HEK293 (cell line): ENCODE measurements around the gene FSCN2.

Source experiments
- CTCF ChIP-seq: fragments of 450-650 bp; formaldehyde crosslinking; IDR thresholded peaks from 2 replicates; pipeline ENCODE4 v1.5.1; 2016; ENCODE audit warnings: missing biosample characterization, missing genetic modification characterization
- GLIS2 ChIP-seq: fragments of 450-650 bp; formaldehyde crosslinking; IDR thresholded peaks from 2 replicates; pipeline ENCODE4 v1.5.1; 2016; ENCODE audit warnings: missing biosample characterization, missing genetic modification characterization
- MYNN ChIP-seq: fragments of 450-650 bp; formaldehyde crosslinking; IDR thresholded peaks from 2 replicates; pipeline ENCODE4 v1.5.1; 2016; ENCODE audit warnings: missing biosample characterization, missing genetic modification characterization, borderline replicate concordance
- REST ChIP-seq: fragments of 450-650 bp; formaldehyde crosslinking; IDR thresholded peaks from 2 replicates; pipeline ENCODE4 v1.5.1; 2016; ENCODE audit warnings: missing biosample characterization, missing genetic modification characterization
- ZBTB1 ChIP-seq: fragments of 450-650 bp; formaldehyde crosslinking; IDR thresholded peaks from 2 replicates; pipeline ENCODE4 v1.5.1; 2016; ENCODE audit warnings: missing biosample characterization, missing genetic modification characterization
- ZFHX2 ChIP-seq: fragments of 450-650 bp; formaldehyde crosslinking; conservative IDR thresholded peaks from 2 replicates; pipeline ENCODE4 v1.5.1; 2016; ENCODE audit warnings: missing biosample characterization, missing genetic modification characterization
- ZNF121 ChIP-seq: fragments of 450-650 bp; formaldehyde crosslinking; IDR thresholded peaks from 2 replicates; pipeline ENCODE4 v1.5.1; 2016; ENCODE audit warnings: missing biosample characterization, missing genetic modification characterization
- ZNF175 ChIP-seq: fragments of 450-650 bp; formaldehyde crosslinking; IDR thresholded peaks from 2 replicates; pipeline ENCODE4 v1.5.1; 2016; ENCODE audit warnings: missing biosample characterization, missing genetic modification characterization
- ZNF292 ChIP-seq: fragments of 450-650 bp; formaldehyde crosslinking; IDR thresholded peaks from 2 replicates; pipeline ENCODE4 v1.5.1; 2016; ENCODE audit warnings: low read depth, missing biosample characterization, missing genetic modification characterization, borderline replicate concordance
- ZNF394 ChIP-seq: fragments of 450-650 bp; formaldehyde crosslinking; IDR thresholded peaks from 2 replicates; pipeline ENCODE4 v1.5.1; 2016; ENCODE audit warnings: missing biosample characterization, missing genetic modification characterization, mild to moderate bottlenecking, moderate library complexity, borderline replicate concordance
- ZNF76 ChIP-seq: fragments of 450-650 bp; formaldehyde crosslinking; IDR thresholded peaks from 2 replicates; pipeline ENCODE4; 2016; ENCODE audit warnings: low read depth, missing biosample characterization, missing genetic modification characterization, borderline replicate concordance
- TF ChIP-seq, protein P1 (sequence below): fragments of 450-650 bp; formaldehyde crosslinking; IDR thresholded peaks from 2 replicates; pipeline ENCODE4 v1.5.1; 2016; ENCODE audit warnings: missing biosample characterization, missing genetic modification characterization, borderline replicate concordance

- TF ChIP-seq ZNF292 (tag by site-specific recombination) (no peak), ZNF394 (tag by site-specific recombination) (no peak), GLIS2 (no peak), ZNF175 (no peak), ZNF76 (no peak), ZBTB1 (tag by site-specific recombination) (no peak), CTCF (tag by site-specific recombination) (no peak), ZFHX2 (tag by site-specific recombination) (no peak), ZNF121 (tag by site-specific recombination) (no peak), REST (tag by site-specific recombination) (no peak), MYNN (tag by site-specific recombination) (no peak)
- TF ChIP-seq, protein P1, sequence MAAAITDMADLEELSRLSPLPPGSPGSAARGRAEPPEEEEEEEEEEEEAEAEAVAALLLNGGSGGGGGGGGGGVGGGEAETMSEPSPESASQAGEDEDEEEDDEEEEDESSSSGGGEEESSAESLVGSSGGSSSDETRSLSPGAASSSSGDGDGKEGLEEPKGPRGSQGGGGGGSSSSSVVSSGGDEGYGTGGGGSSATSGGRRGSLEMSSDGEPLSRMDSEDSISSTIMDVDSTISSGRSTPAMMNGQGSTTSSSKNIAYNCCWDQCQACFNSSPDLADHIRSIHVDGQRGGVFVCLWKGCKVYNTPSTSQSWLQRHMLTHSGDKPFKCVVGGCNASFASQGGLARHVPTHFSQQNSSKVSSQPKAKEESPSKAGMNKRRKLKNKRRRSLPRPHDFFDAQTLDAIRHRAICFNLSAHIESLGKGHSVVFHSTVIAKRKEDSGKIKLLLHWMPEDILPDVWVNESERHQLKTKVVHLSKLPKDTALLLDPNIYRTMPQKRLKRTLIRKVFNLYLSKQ (tag by site-specific recombination): no peak
Measured at GRCh38 chr17:81481815-81482505, 46.2 kb upstream of the FSCN2 start.
